Activated naive CD8-positive, alpha-beta T cell treated with anti-CD3 and anti-CD28 coated beads, Interleukin-2, amount 10 ng/mL, durations not matched to agents 7 days and 5 days (primary cell): ENCODE data around the gene CD81. TPM values are rescaled to one million over a fixed set of nuclear protein-coding genes. Genes with fewer than 3 reads are reported as not detected.
"Not testable (repeated sequence)": the region's sequence is repeated elsewhere in the genome, so short reads cannot be mapped to it uniquely, and the experiment has no call there.

Source experiments
- ATAC-seq: fragments of 150-1000 bp; cut with Tn5 transposase; one replicate; pipeline ENCODE4 v1.10.0; 2021; ENCODE audit warnings: low read depth, moderate library complexity
- POLR2A ChIA-PET: fragments of 350-600 bp; sonication (Branson Sonifier 250); formaldehyde crosslinking; loops from one replicate; lab custom pipeline; 2021; ENCODE audit warnings: antibody characterized with exemption; lab: Charles Lee
- DNase-seq: peaks from one replicate; pipeline ENCODE4 v3.0.0; 2021
- H3K27ac Mint-ChIP-seq: one replicate; pipeline ENCODE4 v1.8.0; 2022; ENCODE audit warnings: mild to moderate bottlenecking, mixed read lengths
- H3K27me3 Mint-ChIP-seq: one replicate; pipeline ENCODE4 v1.8.0; 2022; ENCODE audit warnings: mild to moderate bottlenecking, moderate library complexity, mixed read lengths
- H3K36me3 Mint-ChIP-seq: one replicate; pipeline ENCODE4 v1.8.0; 2021; ENCODE audit warnings: mild to moderate bottlenecking, mixed read lengths
- H3K4me1 Mint-ChIP-seq: one replicate; pipeline ENCODE4 v1.8.0; 2021; ENCODE audit warnings: mixed read lengths
- H3K4me3 Mint-ChIP-seq: one replicate; pipeline ENCODE4 v1.8.0; 2022; ENCODE audit warnings: mild to moderate bottlenecking, moderate library complexity, mixed read lengths
- H3K9me3 Mint-ChIP-seq: one replicate; pipeline ENCODE4 v1.8.0; 2021; ENCODE audit warnings: mixed read lengths
- total RNA-seq, 2 experiments: library from RNA; stranded (reverse); gene quantifications; one replicate each; pipeline ENCODE4 v1.2.3, GENCODE V29; 2021

CD81 gene
- total RNA-seq, 2 experiments from 2014 or later = 149 to 154 TPM

DNA sequence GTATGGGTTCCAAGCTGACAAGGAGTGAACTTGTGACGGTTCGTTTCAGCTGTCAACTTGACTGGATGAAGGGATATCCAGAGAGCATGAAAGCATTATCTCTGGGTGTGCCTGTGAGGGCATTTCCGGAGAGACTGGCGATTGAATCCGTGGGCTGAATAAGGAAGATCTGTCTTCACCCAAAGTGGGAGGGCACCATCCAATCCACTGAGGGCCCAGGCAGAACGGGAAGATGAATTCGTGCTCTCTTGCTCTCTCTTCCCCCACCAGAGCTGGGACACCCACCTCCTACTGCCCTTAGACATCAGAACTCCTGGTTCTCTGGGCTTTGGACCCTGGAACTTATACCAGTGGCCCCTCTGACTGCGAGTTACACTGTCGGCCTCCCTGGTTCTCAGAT is 15.5 kb upstream of the CD81 start:
- Mint-ChIP-seq H3K4me3 (no peak overlapping the region), H3K27ac (no peak overlapping the region), H3K9me3 (no peaks in the 10 kb centered on the region), H3K27me3 (no peaks in the 10 kb centered on the region), H3K4me1 (no peaks in the 10 kb centered on the region), H3K36me3 (no peaks in the 10 kb centered on the region)
- POLR2A ChIA-PET = no interaction called here
- no peak for DNase-seq
- ATAC-seq = no peak

DNA sequence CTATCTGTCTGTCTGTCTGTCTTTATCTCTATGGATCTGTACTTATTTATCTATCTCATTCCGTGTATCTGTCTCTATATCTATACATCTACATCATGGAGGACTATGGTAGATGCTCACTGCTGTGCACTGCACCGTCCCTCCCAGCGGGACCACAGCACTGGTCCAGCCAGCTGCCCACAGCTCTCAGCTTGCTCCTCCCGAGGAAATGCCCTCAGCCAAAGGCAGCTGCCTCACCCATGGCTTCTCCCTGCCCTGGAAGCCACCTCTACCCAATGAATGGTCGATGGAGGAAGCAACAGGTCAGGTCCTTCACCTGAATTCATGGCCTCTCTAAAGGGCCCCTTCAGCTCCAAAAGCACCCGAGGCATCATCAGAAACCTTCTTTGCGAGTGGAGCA is 14.7 kb upstream of the CD81 start:
- no peak overlapping the region for H3K27ac Mint-ChIP-seq
- no peaks in the 10 kb centered on the region for H3K27me3 Mint-ChIP-seq
- H3K9me3 Mint-ChIP-seq = no peaks in the 10 kb centered on the region
- POLR2A ChIA-PET = no interaction called here
- no peaks in the 10 kb centered on the region for H3K4me1 Mint-ChIP-seq
- no peak overlapping the region for H3K4me3 Mint-ChIP-seq
- DNase-seq (no peak), ATAC-seq (no peak)
- H3K36me3 Mint-ChIP-seq = no peaks in the 10 kb centered on the region

DNA sequence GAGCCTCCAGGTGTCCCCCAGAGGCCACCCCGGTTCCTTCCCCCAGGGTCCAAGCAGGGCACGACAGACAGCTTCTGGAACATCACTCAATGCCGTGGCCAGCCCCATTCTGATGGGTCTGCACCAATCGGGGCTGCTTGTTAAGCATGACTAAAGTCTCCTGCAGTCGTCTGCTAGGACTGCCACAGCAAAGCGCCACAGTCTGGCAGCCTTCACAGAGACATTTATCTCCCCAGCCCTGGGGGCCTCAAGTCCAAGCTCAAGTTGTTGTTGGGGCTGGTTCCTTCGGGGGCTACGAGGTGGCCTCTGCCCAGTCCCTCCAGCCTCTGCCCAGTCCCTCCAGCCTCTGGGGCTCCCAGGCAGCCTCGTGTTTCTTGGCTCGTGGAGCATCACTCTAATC is 14.0 kb upstream of the CD81 start:
- no peak overlapping the region for H3K4me3 Mint-ChIP-seq

DNA sequence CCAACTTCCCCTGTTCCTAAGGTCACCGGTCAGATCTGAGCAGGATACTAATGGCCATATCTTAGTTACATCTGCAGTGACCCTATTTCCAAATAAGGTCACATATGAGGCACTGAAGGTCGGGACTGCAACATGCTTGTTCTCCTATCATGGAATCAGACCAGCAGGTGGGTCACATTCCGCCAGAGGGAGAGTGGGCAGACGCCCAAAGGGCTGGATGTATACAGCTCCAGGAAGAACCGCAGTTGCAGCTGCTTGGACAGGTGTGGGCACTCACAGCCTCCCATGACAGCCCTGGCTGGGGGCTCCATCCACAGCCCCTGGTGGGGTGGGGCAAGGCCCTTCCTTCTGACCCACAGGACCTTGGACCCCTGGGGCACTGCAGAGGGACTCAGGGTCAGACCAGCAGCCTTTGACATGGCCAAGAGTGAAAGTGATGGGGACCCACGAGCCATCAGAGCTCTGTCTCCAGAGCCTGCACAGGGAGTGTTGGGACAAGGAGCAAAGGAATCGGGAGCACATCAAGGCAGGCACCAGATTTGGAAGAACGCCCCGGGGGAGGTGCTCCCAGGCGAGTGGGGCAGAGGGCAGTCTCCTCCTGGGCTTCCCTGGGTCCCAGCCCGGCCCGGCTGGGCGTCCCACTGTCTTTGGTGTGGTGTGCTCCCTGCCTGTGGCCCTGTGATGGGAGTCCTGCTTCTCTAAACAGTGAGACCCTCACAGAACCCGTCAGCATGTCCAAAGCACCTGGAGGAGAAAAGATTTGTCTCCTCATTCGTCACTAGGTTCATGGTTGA is 13.3 kb upstream of the CD81 start:
- Mint-ChIP-seq H3K4me1 (no peaks in the 10 kb centered on the region), H3K4me3 (no peak overlapping the region), H3K27me3 (no peaks in the 10 kb centered on the region), H3K9me3 (no peaks in the 10 kb centered on the region), H3K36me3 (no peaks in the 10 kb centered on the region), H3K27ac (no peak overlapping the region)
- no peak for ATAC-seq
- POLR2A ChIA-PET = no interaction called here
- DNase-seq = no peak

More for the DNA sequence above, 14.0 kb upstream of the CD81 start:
- no peaks in the 10 kb centered on the region for H3K9me3 Mint-ChIP-seq
- ATAC-seq = no peak
- H3K27ac Mint-ChIP-seq = no peak overlapping the region
- H3K27me3 Mint-ChIP-seq = no peaks in the 10 kb centered on the region
- H3K4me1 Mint-ChIP-seq = no peaks in the 10 kb centered on the region
- no peak for DNase-seq
- POLR2A ChIA-PET = no interaction called here
- no peaks in the 10 kb centered on the region for H3K36me3 Mint-ChIP-seq

DNA sequence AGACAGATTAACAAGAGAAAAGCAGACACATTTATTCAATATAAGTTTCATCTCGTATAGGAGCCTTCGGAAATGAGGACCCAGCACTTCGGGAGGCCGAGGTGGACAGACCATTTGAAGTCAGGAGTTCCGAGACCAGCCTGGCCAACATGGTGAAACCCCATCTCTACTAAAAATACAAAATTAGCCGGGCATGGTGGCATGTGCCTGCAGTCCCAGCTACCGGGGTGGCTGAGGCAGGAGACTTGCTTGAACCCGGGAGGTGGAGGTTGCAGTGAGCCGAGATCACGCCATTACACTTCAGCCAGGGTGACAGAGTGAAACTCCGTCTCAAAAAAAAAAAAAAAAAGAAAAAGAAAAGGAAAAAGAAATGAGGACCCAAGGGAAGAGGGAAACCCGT is 12.7 kb upstream of the CD81 start:
- H3K27me3 Mint-ChIP-seq, POLR2A ChIA-PET, ATAC-seq, DNase-seq, H3K4me3 Mint-ChIP-seq, H3K27ac Mint-ChIP-seq, H3K36me3 Mint-ChIP-seq, H3K9me3 Mint-ChIP-seq, H3K4me1 Mint-ChIP-seq: not testable (repeated sequence)

DNA sequence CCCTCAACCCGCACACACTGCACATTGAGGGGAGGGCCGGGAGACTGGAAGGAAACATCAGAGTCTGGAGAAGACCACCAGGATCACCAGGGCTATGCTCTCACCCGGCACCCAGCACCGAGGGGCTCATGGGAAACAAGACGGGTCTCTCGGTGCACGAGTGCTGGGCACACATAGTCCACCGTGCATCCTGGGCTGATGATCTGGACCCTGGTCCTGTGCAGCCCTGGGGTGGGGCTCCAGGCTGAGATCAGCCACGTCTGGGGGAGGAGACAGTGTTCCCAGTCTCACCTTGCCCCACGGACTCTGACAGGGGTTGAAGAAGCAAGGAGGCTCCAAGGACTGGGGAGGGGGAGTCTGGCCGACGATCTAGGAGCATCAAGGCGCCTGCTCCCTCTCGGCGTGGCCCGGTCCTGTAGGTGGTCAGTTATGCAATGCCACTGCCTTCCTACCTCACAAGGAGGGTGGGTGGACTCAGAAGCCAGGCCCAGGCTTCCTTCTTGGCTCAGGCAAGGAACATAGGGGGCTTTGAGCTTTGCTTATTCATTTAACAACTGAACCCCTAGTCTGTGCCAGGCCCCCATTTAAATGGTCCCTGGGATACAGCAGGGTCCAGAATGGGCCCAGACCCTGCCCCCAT is 11.4 kb upstream of the CD81 start:
- no peaks in the 10 kb centered on the region for H3K4me1 Mint-ChIP-seq
- ATAC-seq (no peak), DNase-seq (no peak)
- no peak overlapping the region for H3K4me3 Mint-ChIP-seq
- POLR2A ChIA-PET = no interaction called here
- H3K27me3 Mint-ChIP-seq = no peaks in the 10 kb centered on the region
- no peaks in the 10 kb centered on the region for H3K36me3 Mint-ChIP-seq
- H3K9me3 Mint-ChIP-seq = no peaks in the 10 kb centered on the region
- H3K27ac Mint-ChIP-seq = no peak overlapping the region

DNA sequence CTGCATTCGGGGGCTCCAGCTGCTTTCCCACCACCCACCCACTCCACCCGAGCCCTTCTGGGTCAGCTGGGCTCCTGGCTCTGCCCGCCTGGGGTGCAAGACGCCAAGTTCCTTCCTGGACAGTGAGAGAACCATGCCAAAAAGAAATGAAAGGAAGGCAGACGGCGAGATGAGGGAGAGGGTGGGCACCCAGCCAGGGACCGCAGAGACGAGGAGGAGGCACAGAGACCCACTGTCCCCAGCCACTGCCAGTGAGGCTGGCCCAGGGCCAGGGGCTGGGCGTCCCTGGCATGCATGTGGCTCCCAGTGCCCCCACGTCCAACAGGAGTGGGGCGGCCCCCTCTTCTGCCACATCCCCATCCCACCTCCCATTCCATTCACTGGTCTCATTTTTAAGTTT is 10.8 kb upstream of the CD81 start:
- ATAC-seq (no peak), DNase-seq (no peak)
- Mint-ChIP-seq H3K9me3 (no peaks in the 10 kb centered on the region), H3K4me1 (no peaks in the 10 kb centered on the region), H3K27ac (no peak overlapping the region), H3K27me3 (no peaks in the 10 kb centered on the region), H3K4me3 (no peak overlapping the region), H3K36me3 (no peaks in the 10 kb centered on the region)
- POLR2A ChIA-PET = interaction anchor here (1.6 kb wide), 1 partner anchor 11 kb away, joined by 4 read pairs; the partner anchor contains the start of gene CD81

DNA sequence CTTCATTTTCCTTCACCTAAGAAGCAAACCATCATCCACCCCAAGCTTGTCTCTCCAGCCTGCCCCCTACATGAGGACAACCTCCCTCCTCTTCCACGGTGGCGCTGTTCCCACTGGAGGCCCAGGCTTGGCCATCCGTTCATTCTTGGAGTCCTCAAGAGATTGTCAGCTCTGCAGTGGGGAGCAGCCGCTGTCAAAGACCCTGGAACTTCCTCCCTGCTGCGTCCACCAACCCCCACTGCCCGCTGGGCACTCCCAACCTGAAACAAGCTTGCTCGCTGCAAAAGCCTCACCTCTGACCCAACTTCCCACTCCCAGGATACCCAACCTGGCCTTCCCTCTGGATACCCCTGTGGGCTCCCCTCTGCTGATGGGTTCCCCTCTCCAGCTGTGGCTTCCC is 10.4 kb upstream of the CD81 start:
- H3K36me3 Mint-ChIP-seq = peaks cover 2% of the 10 kb centered on the region
- H3K9me3 Mint-ChIP-seq = no peaks in the 10 kb centered on the region
- ATAC-seq (no peak), DNase-seq (no peak)
- no peak overlapping the region for H3K27ac Mint-ChIP-seq
- H3K4me3 Mint-ChIP-seq = no peak overlapping the region
- POLR2A ChIA-PET = interaction anchor here (0.9 to 1.6 kb wide), 2 partner anchors 10 to 11 kb away, joined by 3 to 4 read pairs; partner anchors contain the start of gene CD81
- H3K27me3 Mint-ChIP-seq = no peaks in the 10 kb centered on the region
- no peaks in the 10 kb centered on the region for H3K4me1 Mint-ChIP-seq

DNA sequence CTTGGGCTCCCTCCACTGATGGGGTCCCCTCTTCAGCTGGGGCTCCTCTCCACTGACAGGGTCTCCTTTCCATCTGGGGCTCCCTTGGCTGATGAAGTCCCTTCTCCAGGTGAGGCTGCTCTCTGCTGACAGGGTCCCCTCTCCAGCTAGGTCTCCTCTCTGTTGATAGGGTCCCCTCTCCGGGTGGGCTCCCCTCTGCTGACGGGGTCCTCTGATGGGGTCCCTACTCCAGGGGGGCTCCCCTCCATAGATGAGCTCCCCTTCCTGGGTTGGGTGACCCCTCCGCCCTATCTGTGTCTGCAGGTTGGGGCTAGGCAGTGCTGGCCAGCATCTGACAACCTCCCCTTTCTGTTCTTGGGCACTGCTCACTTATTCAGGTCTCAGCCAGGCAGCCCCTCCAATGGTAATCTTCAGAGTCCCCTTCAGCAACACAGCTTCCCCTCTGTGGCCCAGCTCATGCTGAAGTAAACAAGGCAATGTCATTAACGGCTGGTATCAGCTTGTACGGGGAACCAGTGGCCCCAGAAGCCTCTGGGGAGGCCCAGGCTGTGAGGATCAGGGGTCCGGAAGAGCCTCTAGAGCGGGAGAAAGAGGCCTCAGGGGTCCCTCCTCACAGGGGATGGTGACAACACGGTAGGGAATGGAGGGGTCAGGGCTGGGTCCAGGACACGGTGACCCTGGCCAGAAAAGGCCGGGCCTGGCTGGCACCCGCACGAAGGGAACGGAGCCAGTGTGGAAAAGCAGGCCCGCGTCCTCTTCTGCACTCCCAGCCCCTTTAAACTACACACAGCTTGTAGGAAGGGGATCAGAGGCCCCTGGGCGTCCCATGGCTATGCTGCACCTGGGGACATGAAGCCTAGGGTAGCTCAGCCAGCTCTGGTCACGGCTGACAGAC is 9.6 kb upstream of the CD81 start:
- POLR2A ChIA-PET = interaction anchor here (0.9 to 1.6 kb wide), 2 partner anchors 9 to 10 kb away, joined by 3 to 4 read pairs; partner anchors contain the start of gene CD81
- H3K36me3 Mint-ChIP-seq = peaks cover 2% of the 10 kb centered on the region

DNA sequence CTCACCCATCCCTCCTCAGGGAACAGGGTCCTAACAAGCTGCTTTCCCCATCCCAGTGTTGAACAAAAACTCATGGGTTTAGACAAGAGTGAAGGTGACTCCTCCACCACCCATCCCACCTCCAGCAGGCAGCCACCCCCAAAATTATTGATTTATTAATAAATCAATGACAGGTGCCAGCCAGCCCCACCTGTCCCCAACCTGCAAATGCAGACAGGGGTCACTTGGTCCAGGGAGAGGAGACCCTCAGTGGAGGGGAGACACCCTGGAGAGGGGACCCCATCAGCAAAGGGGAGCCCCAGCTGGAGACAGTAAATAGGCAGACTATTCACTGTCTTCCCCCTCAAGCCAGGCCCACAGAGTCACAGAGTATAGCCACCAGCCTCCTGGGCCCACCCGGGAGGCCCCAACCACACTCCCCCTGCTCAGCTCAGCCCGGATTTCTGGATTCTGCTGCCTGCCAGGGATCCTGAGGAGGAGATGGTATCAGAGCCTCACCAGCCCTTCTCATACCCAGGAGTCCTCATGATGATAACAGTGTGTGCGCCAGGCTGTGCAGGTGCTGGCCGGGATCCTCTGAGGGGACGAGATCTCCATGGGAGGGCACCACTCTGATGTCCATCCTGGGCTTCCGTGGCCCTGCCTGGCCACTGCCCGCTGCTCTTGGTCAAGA is 8.8 kb upstream of the CD81 start:
- H3K9me3 Mint-ChIP-seq = no peaks in the 10 kb centered on the region
- no peak overlapping the region for H3K4me3 Mint-ChIP-seq
- no peak overlapping the region for H3K27ac Mint-ChIP-seq
- peaks cover 2% of the 10 kb centered on the region for H3K36me3 Mint-ChIP-seq
- POLR2A ChIA-PET = no interaction called here
- DNase-seq = no peak
- no peaks in the 10 kb centered on the region for H3K27me3 Mint-ChIP-seq
- ATAC-seq = no peak
- no peaks in the 10 kb centered on the region for H3K4me1 Mint-ChIP-seq

More for the DNA sequence above, 9.6 kb upstream of the CD81 start:
- H3K9me3 Mint-ChIP-seq = no peaks in the 10 kb centered on the region
- no peak for ATAC-seq
- no peak overlapping the region for H3K27ac Mint-ChIP-seq
- no peaks in the 10 kb centered on the region for H3K27me3 Mint-ChIP-seq
- H3K4me3 Mint-ChIP-seq = no peak overlapping the region
- H3K4me1 Mint-ChIP-seq = no peaks in the 10 kb centered on the region
- DNase-seq = no peak

DNA sequence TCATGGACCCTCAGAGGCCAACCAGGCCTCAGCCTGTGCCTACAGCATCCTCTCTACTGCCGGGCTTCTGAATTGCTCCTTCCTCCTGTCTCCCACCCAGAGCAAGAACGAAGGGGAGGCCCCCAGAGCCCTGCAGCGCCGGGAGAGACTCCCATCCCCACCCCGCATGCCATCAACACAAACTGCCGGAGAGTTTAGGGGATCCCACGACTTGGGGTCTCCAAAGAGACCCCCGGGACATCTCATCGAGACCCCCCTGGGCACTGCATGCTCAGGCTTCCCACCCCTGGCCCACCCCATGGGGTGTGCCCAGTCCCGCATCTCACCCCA is 8.3 kb upstream of the CD81 start:
- Mint-ChIP-seq H3K4me1 (no peaks in the 10 kb centered on the region), H3K27ac (no peak overlapping the region), H3K27me3 (no peaks in the 10 kb centered on the region), H3K4me3 (no peak overlapping the region), H3K9me3 (no peaks in the 10 kb centered on the region), H3K36me3 (peaks cover 2% of the 10 kb centered on the region)
- ATAC-seq (no peak), DNase-seq (no peak)
- POLR2A ChIA-PET = no interaction called here

DNA sequence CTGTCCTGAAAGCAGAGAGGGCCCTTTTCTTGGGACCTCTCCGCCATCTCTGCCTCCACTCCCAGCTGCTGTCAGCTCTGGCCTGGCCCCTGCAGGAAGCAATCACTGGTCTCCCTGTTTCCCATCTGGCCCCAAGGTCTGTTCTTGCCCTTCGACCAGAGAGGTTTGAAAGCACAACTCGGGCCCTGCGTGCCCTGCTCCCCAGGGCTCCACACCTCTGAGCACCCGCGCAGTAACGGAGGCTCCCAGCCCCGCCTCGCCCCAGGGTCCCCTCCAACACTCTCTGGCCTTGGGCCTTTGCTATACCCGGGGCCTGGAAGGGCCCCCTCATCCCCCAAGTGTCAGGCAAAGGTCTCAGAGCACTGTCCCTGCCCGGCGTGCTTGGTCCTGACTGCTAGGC is 7.8 kb upstream of the CD81 start:
- no peaks in the 10 kb centered on the region for H3K9me3 Mint-ChIP-seq
- no peak overlapping the region for H3K27ac Mint-ChIP-seq
- ATAC-seq (no peak), DNase-seq (no peak)
- no peaks in the 10 kb centered on the region for H3K4me1 Mint-ChIP-seq
- POLR2A ChIA-PET = no interaction called here
- H3K27me3 Mint-ChIP-seq = no peaks in the 10 kb centered on the region
- peaks cover 2% of the 10 kb centered on the region for H3K36me3 Mint-ChIP-seq
- H3K4me3 Mint-ChIP-seq = no peak overlapping the region

DNA sequence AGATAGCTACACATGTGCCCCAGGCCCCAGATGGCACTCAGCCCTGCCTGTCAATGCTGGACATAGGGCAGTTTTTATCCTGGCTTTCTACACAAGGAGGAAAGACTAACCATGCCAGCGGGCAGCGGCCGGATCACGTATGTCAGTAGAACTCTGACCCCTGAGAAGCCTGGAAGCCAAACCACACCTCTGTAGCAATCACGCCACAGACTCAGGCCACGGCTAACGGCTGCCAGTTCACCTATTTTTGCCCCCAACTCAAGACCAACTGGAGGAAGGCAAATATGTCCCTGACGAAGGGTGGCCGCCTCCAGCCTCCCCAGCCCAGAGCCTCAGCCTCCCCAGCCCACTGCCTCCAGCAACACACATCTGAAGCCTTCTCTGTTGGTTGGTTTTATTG is 7.2 kb upstream of the CD81 start:
- H3K27me3 Mint-ChIP-seq = no peaks in the 10 kb centered on the region
- H3K9me3 Mint-ChIP-seq = no peaks in the 10 kb centered on the region
- POLR2A ChIA-PET = no interaction called here
- H3K4me1 Mint-ChIP-seq = no peaks in the 10 kb centered on the region
- no peak overlapping the region for H3K4me3 Mint-ChIP-seq
- no peak for DNase-seq
- no peak overlapping the region for H3K27ac Mint-ChIP-seq
- ATAC-seq = no peak
- peaks cover 2% of the 10 kb centered on the region for H3K36me3 Mint-ChIP-seq
